GM18498 (cell line): Measurements from ENCODE around the gene STK26.
"Not testable (repeated sequence)": the region's sequence is repeated elsewhere in the genome, so short reads cannot be mapped to it uniquely, and the experiment has no call there.

Experiments
- ATAC-seq: cut with Tn5 transposase; IDR thresholded peaks from one replicate; pipeline ENCODE4 v1.9.1; 2021; ENCODE audit warnings: mild to moderate bottlenecking, moderate library complexity; ENCODE audit not compliant: unreplicated experiment

Gene STK26

DNA sequence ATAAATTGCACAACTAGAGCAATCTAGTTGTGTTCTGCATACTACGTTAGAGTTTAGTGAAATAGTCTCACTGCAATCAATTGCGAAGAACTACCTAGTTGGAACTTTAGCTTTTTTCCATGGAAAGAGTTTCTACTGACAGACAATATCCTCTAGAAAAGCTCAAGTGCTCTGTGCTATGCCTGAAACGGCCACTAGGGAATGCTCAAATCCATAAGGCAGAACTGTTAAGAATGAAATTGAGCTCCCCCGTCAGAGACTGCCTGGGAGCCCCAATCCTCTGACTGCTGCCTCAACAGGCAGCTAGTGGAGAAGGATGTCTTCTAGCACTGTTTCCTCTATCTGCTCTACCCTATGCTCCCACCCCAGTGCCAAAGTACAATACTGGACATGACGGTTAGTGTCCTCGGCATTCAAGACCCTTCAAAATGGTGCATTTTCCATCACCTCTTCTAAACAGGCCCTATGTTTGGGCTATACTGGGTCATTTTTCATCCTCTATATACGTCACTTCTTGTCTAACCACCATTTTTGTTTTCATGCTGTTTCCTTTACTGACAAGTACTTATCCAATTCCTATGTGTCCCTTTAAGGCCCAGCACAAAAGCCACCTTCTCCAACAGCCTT is 69.5 kb downstream of the STK26 start:
- ATAC-seq, result peak; percentile 81

DNA sequence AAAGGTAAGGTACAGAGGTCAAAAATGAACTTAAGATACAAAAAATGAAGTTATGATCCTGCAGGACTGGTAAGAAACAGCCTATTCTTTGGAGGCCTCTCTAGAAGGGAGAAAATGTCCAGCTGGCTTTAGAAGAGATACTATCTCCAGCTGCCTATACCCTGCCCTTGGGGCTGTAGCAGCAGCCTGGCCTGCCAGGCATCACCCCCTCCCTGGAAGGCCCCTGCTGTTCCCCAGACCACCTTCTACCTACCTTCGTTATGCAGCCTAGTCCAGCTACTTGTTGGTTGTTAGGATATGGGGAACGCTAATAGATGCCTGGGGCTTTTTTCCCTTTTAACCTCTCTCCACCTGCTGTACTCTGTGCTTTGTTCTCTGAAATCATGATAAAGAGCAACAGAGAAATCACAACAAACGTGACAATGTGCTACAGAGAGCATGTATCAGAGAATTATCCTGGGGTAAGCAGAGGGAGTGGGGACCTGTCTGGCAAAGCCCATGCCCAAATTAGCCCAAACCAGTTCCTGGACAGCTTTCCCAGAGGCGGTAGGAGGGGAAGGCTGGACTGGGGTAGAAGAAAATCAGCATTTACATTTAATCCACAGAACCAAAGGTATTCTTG is 70.2 kb downstream of the STK26 start:
- no peak for ATAC-seq

GRCh38 chrX:132094164-132094563 is 71.1 kb downstream of the STK26 start:
- ATAC-seq, result no peak

GRCh38 chrX:132098704-132099103 is 75.6 kb downstream of the STK26 start:
- not testable (repeated sequence) for ATAC-seq

DNA sequence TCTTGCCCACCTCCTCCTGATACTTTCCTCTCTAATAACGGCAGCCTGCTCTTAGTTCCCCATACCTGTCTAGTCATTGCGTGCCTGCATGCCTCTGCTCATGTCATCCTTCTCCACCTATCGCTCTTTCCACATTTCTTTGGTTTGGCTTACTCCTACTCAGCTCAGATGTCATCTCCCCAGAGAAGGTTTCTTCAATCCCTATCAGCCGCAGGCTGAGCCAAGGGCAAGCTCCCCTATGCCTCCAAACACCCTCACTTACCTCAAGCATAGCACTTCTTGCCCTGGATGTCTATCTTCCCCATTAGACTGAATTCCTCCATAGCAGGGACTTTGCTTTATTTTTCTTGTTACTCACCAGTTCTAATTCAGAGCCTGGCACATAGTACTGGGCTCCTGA is 78.1 kb downstream of the STK26 start:
- ATAC-seq, result no peak

DNA sequence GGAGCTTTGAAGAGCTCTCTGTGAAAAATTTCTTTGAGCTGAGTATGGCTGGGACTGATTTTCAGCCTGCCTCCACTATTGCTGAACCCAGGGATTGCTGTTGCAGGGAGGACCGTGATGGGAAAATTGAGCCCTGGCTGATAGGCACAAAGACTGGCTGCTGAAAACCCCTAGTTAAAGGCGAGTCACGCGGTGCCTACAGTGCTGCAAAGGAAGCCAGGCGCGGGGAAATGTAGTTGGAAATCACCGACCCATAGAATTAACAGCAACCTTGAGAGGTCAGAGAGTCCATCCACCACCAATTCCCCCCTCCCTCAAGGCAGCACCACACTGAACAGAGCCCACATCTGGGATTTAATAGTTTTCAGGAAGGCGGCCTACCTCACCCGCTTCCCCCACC is 78.7 kb downstream of the STK26 start:
- no peak for ATAC-seq

GRCh38 chrX:132107291-132107690 is 84.2 kb downstream of the STK26 start:
- ATAC-seq, result no peak

DNA sequence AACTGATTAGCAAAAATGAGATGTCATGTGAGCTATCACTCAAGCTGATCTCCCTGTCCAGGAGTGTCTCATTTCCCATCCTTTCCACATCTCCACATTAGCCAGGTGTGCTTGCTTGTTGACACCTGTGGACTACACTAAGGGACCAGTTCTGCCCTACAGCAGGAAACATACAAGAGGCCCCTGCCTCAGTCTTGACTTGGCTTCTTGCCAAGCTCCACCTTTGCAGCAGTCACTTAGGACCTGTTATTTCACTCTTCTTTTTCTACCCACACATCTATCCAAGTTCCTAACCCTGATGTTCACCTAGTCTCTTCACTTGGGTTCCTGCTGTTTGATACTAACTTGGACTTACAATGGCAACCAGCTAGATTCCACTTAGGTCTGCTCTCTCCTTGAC is 91.5 kb downstream of the STK26 start:
- ATAC-seq, result no peak

DNA sequence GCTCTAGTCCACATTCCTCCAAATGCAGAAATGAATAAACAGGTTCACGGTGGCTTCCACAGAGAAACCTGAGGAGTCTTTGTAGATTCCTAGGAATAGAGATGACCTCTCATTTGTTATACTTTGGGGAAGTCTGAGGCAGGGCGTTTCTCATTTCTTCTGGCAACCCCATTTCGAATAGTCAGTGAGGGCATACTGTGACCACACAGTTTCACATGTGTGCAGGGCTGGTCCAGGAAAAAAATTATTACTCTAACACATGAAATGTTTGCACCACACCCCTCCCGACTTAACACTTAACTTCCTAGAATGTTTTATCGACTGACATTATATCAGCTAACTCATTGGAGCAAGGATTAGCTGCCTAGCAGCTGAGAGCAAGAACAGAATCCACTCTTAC is 92.7 kb downstream of the STK26 start:
- ATAC-seq, result no peak

GRCh38 chrX:132118358-132118757 is 95.3 kb downstream of the STK26 start:
- no peak for ATAC-seq

GRCh38 chrX:132119283-132119682 is 96.2 kb downstream of the STK26 start:
- ATAC-seq, result no peak

DNA sequence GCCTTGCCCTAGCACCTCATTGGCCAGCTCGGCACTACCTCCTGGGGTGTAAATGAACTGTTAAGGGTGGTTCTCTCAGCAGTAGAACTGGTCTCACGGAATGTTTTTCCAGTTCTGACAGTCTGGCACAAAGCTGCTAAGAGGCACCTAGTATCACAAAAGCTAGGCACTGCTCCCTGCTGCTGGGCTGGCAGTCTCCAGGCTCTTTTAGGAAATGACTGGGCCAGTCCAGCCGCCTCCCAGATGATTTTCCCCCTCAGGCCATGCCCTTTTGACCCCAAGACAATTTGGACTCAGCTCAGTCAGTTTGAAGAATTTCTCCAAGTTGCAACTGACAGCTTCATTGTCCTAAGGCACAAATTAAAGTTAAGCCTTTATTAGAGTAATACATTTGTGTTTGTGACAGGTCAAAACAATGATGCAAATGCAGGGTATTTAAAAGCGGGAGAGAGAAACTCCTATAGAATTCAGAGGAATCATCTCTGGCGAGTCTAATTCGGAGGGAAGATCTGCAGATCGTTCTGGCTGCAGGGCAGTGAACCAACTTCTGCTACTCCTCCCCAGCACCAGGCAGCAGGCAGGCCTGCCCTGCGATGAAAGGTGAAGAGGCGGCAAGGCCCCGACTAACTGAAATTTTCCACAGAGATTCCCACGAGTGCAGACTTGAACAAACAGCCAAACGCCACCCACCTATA is 96.9 kb downstream of the STK26 start:
- ATAC-seq, result no peak

GRCh38 chrX:132120913-132121312 is 97.8 kb downstream of the STK26 start:
- no peak for ATAC-seq
